ENCODE results near the gene CD300LD. TPM values are rescaled to one million over a fixed set of nuclear protein-coding genes. Genes with fewer than 3 reads are reported as not detected.
"Not testable (repeated sequence)": the region's sequence is repeated elsewhere in the genome, so short reads cannot be mapped to it uniquely, and the experiment has no call there.

CD300LD gene
- total RNA-seq, 1 experiment from 2014 or later = not detected

- no peak for DNase-seq (ENCODE audit: unreplicated experiment)
- ChIA-PET CTCF (interaction anchor here (0.6 to 1.8 kb wide), 4 partner anchors 14 to 251 kb away, joined by 3 to 4 read pairs (median 3); no protein-coding TSS in a partner anchor), POLR2A (no interaction called here)
- no peak overlapping the region for H3K4me3 Mint-ChIP-seq (ENCODE audit: unreplicated experiment)
- no peaks in the 10 kb centered on the region for H3K9me3 Mint-ChIP-seq (ENCODE audit: unreplicated experiment)
- BruUV-seq (replicated peaks) = no TSS peak
- TF ChIP-seq, protein P1, sequence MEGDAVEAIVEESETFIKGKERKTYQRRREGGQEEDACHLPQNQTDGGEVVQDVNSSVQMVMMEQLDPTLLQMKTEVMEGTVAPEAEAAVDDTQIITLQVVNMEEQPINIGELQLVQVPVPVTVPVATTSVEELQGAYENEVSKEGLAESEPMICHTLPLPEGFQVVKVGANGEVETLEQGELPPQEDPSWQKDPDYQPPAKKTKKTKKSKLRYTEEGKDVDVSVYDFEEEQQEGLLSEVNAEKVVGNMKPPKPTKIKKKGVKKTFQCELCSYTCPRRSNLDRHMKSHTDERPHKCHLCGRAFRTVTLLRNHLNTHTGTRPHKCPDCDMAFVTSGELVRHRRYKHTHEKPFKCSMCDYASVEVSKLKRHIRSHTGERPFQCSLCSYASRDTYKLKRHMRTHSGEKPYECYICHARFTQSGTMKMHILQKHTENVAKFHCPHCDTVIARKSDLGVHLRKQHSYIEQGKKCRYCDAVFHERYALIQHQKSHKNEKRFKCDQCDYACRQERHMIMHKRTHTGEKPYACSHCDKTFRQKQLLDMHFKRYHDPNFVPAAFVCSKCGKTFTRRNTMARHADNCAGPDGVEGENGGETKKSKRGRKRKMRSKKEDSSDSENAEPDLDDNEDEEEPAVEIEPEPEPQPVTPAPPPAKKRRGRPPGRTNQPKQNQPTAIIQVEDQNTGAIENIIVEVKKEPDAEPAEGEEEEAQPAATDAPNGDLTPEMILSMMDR (IDR thresholded peaks at IDR 0.05; ENCODE audit: unreplicated experiment) = no peak
- peaks cover 46% of the 10 kb centered on the region for H3K27me3 Mint-ChIP-seq (ENCODE audit: insufficient read depth, unreplicated experiment)
- intact Hi-C loops (cut with micrococcal nuclease) = no loop called here
- H3K27ac Mint-ChIP-seq (ENCODE audit: low read depth, unreplicated experiment) = no peak overlapping the region
- H3K4me1 Mint-ChIP-seq (ENCODE audit: insufficient read depth, unreplicated experiment) = peaks cover 10% of the 10 kb centered on the region
- H3K36me3 Mint-ChIP-seq (ENCODE audit: insufficient read depth, unreplicated experiment) = no peaks in the 10 kb centered on the region
Measured at GRCh38 chr17:74632617-74633016, 40.5 kb upstream of the CD300LD start.

GRCh38 chr17:74631468-74632450 lies 39.7 kb upstream of the CD300LD start:
- TF ChIP-seq, protein P1 (IDR thresholded peaks at IDR 0.05; ENCODE audit: unreplicated experiment) = no peak
- POLR2A ChIA-PET = no interaction called here
- CTCF ChIA-PET = interaction anchor here (0.6 to 1.8 kb wide), 2 partner anchors 13 to 250 kb away, joined by 3 to 4 read pairs; no protein-coding TSS in a partner anchor
- DNase-seq (ENCODE audit: unreplicated experiment) = no peak
- no peak overlapping the region for H3K27ac Mint-ChIP-seq (ENCODE audit: low read depth, unreplicated experiment)
- no peak overlapping the region for H3K4me3 Mint-ChIP-seq (ENCODE audit: unreplicated experiment)
- no peaks in the 10 kb centered on the region for H3K9me3 Mint-ChIP-seq (ENCODE audit: unreplicated experiment)
- intact Hi-C loops (cut with micrococcal nuclease) = no loop called here
- no TSS peak for BruUV-seq (replicated peaks)
- peaks cover 54% of the 10 kb centered on the region for H3K27me3 Mint-ChIP-seq (ENCODE audit: insufficient read depth, unreplicated experiment)
- peaks cover 10% of the 10 kb centered on the region for H3K4me1 Mint-ChIP-seq (ENCODE audit: insufficient read depth, unreplicated experiment)
- no peaks in the 10 kb centered on the region for H3K36me3 Mint-ChIP-seq (ENCODE audit: insufficient read depth, unreplicated experiment)

DNA sequence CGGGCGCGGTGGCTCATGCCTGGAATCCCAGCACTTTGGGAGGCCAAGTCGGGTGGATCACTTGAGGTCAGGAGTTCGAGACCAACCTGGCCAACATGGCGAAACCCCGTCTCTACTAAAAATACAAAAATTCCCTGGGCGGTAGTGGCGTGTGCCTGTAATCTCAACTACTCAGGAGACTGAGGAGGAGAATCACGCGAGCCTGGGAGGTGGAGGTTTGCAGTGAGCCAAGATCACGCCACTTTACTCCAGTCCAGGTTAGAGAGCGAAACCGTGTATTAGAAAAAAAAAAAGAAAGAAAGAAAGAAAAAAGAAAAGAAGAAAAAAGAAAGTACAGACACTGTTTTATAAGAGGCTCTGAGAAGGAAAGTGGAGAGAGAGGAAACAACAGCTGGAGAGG lies 38.2 kb upstream of the CD300LD start:
- H3K9me3 Mint-ChIP-seq (ENCODE audit: unreplicated experiment); H3K36me3 Mint-ChIP-seq (ENCODE audit: insufficient read depth, unreplicated experiment); BruUV-seq (replicated peaks); DNase-seq (ENCODE audit: unreplicated experiment); H3K4me3 Mint-ChIP-seq (ENCODE audit: unreplicated experiment); H3K27ac Mint-ChIP-seq (ENCODE audit: low read depth, unreplicated experiment); intact Hi-C loops (cut with micrococcal nuclease): not testable (repeated sequence)
- H3K4me1 Mint-ChIP-seq (ENCODE audit: insufficient read depth, unreplicated experiment) = peaks cover 10% of the 10 kb centered on the region
- ChIA-PET POLR2A (interaction anchor here (0.6 to 1.1 kb wide), 2 partner anchors 78 to 246 kb away, joined by 3 to 6 read pairs; no protein-coding TSS in a partner anchor), CTCF (interaction anchor here (1.0 kb wide), 1 partner anchor 65 kb away, joined by 3 read pairs; no protein-coding TSS in a partner anchor)
- peaks cover 60% of the 10 kb centered on the region for H3K27me3 Mint-ChIP-seq (ENCODE audit: insufficient read depth, unreplicated experiment)

- CTCF ChIA-PET = interaction anchor here (0.7 kb wide), 1 partner anchor 27 kb away, joined by 3 read pairs; no protein-coding TSS in a partner anchor
- TF ChIP-seq, protein P1 (IDR thresholded peaks at IDR 0.05; ENCODE audit: unreplicated experiment) = no peak
- no TSS peak for BruUV-seq (replicated peaks)
- Mint-ChIP-seq H3K9me3 (ENCODE audit: unreplicated experiment) (no peaks in the 10 kb centered on the region), H3K27me3 (ENCODE audit: insufficient read depth, unreplicated experiment) (peaks cover 89% of the 10 kb centered on the region), H3K27ac (ENCODE audit: low read depth, unreplicated experiment) (no peak overlapping the region), H3K4me3 (ENCODE audit: unreplicated experiment) (no peak overlapping the region), H3K4me1 (ENCODE audit: insufficient read depth, unreplicated experiment) (peaks cover 4% of the 10 kb centered on the region), H3K36me3 (ENCODE audit: insufficient read depth, unreplicated experiment) (no peaks in the 10 kb centered on the region)
- intact Hi-C loops (cut with micrococcal nuclease) = no loop called here
- POLR2A ChIA-PET = no interaction called here
- DNase-seq (ENCODE audit: unreplicated experiment) = no peak
Measured at GRCh38 chr17:74625661-74626060, 33.6 kb upstream of the CD300LD start.
